ENCODE measurements around the gene TMEM187.

- no peak for TF ChIP-seq CTCF (IDR thresholded peaks at IDR 0.05)
- TF ChIP-seq POLR2A (IDR thresholded peaks at IDR 0.05): no peak
These were observed 22.4 kb upstream of the TMEM187 start for GRCh38 chrX:153950127-153950526.

All from sigmoid colon (tissue), 3 donors.